Measurements from ENCODE around the gene NOD1.
"Not testable (repeated sequence)": the region's sequence is repeated elsewhere in the genome, so short reads cannot be mapped to it uniquely, and the experiment has no call there.

The NOD1 gene

DNA sequence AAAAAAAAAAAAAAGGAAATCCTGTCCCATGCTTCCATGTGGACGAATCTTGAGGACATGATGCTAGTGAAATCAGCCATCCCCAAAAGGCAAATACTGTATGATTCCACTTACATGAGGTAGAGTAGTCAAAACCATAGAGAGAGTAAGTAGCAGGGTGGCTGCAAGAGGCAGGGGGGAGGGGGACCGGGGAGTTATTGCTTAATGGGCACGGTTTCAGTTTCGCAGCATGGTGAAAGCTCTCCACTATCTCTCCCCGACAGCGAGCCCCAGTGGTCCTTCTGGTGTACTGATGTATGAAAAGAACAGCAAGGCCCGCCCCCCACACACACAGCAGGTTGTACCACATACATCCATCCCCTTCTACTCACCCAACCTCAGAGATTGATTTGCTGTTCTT, 32.8 kb downstream of the NOD1 start:
- no peak for DNase-seq

DNA sequence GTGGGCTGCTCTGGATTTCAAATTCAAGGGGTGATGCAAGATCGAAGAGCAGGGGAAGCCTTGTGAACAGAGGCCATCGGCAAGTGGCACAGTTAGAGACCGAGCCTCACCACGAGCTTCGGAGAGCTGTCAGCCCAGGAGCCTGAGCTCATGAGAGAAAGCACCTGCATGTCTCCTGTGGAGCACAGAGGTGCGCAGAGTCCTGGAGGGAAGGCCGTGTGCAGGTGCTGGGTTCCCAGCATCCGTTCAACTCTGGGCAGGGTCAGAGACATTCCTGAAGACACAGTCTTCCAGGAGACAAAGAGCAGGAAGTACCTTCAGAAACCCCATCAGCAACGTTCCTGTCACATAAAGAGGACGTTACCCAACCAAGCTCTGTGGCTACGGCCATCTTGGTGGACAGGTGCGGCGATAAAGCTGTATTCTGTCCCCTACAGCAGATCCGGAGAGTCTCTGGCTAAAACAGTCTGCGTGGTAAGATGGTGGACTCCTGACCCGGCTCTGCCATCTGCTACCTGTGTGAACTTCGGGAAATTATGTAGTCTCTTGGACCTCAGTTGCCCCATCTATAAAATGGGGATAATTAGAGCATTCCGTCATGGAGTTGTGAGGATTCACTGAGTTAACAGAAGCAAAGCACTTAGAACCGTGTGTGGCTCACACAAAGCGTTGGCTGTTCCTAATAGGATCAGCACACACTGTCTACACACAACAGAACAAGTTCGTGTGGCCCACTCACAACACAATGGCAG, 40.6 kb downstream of the NOD1 start:
- DNase-seq = no peak

DNA sequence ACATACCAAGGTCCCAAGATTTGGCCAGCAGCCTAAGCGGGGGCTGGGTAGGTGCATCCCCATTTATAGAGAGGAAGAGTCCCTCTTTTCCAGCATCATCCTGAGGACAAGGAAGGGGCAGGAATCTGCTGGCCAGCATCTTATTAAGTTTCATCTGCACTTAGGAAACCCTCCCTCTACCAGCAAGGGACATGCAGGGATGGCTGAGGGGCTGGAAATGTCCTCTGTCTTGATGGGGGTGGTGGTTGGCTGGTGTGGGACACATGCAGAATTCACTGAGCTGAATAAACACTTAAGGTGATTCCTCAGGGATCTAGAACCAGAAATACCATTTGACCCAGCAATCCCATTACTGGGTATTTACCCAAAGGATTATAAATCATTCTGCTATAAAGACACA, 42.1 kb downstream of the NOD1 start:
- DNase-seq = no peak

DNA sequence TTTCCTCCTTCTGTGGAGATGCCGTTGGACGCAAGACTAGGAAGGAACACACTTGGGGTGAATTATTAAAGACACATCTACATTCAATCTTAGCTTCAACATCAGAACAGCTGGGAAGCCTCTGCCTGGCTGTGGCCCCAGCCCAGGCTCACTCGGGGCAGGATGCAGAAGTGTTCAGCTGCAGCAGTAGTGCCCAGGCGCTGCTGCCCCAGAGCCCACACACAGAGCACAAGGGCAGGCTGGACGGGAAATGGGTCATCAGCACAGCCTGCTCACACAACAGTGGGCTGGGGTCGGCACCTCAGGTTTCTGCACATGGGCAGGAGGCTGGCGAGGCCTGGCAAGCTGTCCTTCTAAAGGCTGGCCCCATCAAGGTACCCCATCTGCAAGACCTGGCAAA, 42.5 kb downstream of the NOD1 start:
- DNase-seq = no peak

DNA sequence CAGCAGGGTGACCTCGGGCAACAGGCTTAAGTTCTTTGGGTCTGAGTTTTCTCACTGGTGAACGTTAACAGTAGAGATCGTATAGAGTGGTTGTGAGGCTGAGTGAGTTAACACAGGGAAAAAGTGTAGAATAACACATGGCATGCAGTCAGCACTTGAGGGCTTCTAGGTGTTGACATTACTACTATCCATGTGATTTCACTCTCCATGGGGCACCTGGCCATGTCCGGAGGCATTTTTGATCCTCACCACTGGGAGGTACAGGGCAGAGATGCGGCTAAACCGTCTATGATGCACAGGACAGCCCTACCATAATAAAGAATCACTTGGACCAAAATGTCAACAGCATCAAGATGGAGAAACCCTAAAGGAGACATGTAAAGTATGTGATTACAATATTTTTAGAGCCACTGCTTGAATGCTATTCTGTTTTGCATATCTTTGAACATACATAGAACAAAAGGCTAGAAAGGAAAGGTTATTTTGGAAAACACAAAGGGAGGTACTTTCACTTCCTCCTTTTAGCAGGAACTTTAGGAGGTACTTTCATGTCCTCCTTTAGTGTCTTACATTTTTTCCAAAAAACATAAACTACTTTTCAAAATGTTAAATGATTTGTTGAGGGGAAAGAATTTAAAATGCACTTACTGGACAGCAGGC, 44.3 kb downstream of the NOD1 start:
- DNase-seq = no peak

DNA sequence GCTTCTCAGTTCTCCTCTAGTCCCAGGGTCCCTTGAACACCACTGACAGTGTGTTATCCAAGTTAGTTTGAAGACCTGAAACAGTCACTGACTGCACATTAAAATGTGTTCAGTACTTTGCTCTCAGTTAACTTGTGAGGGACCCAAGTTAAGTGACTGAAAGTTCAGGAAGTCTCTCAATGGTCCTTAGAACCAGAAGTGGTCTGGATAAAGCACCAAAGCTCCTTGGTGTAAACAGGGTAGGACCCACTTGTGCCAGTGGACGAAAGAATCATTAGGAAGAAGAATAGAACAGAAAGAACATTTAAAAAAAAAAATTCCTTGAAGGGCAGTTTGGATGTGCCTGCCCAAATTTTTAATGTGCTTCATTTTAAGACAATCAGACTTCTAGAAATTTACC, 45.1 kb downstream of the NOD1 start:
- no peak for DNase-seq

DNA sequence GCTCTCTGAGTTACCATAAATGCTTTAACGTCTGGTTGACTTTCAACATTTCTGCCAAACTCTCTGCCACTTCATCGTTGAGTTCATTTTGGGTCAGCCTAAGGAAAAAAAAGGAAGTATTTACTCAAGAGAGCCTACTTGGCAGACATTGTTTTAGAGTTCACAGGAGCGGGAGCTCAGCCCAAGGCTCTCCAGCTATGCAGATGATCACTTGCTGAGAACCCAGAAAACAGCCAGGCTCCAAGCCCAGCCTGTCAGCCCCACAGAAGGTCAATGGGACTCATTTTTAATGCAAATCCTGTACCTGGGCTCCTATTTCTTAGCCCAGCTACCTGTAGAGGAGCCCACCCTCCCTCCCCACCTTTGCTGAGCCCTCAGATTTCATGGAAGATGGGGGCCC, 45.5 kb downstream of the NOD1 start:
- DNase-seq = no peak

DNA sequence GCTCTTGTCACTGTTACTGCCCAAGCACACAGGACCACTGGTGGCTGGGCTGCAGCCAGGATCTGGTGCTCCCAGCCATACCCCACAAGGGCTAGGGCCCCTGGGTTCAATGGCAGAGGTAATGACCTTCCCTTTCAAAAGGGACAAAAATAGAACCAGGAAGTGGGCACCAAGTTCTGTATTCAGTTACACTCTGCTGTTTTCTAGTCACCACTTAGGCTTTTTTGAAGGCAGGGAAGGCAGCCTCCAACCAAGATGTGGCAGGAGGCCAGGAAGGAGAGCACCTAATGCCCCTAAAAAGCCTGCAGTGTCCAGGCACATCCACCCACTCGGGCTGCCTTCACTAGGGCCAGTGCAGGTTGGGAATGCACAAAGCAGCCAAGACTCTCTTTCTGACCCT, 47.8 kb downstream of the NOD1 start:
- DNase-seq = no peak

DNA sequence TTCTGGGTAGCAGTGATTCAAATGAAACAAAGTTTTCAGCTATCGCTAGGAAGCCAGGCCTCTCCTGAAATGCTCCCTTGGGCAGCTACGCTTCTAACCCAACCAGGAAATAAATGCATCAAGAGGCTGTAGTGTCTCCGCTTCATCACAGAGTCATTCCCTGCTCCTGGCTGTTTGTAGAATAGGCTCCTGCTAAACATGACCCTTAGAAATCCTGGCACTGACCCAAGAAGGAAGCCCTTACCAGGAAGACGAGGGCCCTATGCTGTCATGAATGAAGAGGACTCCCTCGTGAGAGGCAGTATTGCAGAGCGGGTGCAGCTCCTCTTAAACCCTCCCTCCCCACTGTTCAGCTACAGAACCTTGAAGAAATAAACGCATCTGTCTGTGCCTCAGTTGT, 48.3 kb downstream of the NOD1 start:
- DNase-seq = no peak

DNA sequence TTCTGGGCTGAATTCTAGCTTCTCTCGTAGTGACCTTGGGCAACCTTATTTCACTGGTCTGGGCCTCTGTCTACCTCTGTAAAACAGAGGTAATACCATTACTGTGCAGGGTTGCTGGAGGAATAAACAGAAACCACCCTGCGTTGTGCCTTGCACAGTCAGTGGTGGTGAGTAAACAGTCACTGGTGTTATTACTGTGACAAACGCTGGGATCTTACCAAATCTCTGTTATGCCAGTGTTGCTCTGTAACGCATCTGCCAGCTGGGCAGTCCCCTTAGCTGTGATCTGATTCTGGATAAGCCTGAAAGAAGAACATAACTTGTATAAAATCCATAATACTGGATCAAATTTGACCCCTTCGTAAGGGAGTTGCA, 49.4 kb downstream of the NOD1 start:
- DNase-seq = no peak

DNA sequence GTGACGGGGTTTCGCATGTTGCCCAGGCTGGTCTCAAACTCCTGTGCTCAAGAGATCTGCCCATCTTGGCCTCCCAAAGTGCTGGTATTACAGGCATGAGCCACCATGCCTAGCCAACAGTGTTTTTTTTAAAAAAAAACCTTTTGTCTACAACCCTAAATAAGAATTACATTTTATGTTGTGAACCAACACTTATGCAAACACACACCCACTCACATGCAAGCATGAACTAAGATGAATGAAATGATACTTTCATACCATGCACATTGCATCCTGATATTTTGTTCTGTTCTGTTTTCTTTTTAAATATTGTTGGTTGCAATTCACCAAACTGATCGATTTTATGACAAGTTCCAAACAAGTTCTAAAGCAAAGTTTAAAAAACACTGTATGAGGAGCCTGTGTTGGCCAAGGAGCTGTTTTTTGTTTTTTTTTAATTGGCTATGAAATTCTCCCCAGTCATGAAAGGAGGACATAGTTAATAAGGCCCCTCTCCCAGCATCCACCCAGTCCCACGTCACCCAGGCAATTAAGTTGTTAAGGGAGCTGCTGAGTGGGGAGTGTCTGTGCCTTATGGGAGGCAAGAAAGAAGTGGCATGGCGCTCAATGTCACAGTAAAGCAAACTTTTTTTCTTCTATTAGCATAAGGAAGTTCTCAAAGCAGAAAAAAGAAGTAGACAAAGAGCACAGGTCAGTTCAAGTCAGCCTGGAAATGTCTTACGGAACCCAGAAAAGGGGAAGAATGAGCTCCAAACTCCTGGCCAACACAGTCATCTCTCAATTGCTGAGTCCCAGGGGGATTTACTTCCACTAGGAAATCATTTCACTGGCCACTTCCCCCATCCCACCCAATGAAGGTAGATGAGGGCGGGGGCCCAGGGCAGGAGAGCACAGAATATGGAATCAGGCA, 50.1 kb downstream of the NOD1 start:
- no peak for DNase-seq

DNA sequence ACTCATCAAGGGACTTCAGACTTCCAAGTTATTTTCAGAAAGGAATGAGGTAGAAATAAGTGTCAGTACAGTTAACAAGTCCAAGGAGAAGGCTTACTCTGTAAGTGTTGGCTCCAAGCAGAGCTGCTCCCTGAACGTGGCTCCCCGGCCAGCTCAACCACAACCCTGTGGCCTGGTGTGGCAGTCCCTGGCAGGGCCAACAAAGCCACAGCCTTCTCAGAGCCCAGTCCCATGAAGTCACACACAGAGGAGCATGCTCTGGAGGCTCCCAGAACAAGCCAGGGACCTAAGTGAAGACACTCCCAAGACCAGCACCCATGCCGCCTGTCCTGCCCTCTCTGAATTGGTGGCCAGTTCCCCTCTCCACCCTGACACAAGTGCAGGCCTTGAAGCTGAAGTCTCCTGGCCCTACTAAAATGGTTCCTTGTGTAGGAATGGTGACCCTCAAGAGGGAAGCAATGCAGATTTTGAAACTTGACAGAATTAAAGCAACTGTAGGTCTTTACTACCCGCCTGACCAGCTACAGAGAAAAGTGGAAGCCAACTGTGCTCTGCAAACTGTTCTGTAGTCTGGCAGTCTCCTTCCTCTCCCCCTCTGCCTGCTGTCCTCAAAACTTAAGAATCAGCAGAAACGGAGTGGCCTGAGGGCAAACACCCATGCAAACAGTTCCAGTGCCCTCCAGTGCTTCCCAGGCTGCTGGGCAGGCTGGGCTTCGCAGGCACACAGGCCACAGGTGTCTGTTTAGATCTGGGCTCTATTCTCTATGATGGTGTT, 51.1 kb downstream of the NOD1 start:
- DNase-seq = no peak

DNA sequence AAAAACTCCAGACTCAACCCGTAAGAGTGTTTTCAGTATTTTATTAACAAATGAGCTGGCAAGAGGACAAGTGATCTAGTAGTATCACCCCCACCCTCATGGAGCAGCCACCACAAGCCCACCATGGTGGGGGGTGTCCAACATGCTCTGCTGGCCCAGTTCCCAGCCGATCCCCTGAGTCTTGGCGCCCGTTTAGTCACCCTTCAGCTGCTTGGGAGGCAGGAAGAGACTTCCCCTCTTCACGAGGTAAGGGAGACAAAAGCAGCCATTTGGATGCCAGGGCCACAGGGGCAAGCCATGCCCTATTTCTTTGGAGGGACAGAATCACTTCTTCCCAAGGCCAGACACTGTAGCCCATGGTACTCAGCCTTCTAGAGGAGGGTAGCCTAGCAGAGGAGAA, 54.1 kb downstream of the NOD1 start:
- no peak for DNase-seq

DNA sequence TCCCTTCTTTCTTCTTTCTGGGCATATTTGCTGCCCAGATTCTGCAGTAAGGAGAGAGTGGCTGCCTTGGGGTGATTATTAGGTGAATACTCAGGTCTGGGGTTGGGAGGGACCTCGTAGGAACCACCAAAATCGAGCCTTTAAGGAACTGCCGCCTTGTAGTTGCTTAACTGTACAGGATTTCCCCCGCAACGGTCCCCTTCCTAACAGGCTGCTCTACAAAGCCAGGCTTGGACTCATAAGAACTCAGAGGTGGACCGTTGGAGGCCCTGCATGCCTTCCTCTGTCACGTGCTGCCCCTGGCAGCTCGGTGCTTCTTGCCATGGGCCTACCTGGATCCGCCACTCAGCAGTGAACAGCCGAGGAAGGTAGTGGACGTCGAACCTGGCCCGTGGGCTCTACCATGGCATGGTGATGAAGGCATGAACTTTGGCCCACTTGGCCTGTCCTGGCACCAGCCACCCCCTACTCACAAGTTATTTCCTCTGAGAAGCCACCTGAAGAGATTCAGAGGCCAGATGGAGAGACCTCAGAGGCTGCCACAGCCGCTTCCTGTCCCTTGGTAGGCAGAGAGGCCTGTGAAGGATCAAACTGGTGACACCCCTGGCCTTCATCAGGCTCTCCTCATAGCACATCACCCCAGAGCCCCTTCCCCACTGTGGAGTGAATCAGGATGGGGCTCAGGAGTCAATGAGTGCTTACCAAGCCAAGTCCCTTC, 54.6 kb downstream of the NOD1 start:
- DNase-seq = no peak

DNA sequence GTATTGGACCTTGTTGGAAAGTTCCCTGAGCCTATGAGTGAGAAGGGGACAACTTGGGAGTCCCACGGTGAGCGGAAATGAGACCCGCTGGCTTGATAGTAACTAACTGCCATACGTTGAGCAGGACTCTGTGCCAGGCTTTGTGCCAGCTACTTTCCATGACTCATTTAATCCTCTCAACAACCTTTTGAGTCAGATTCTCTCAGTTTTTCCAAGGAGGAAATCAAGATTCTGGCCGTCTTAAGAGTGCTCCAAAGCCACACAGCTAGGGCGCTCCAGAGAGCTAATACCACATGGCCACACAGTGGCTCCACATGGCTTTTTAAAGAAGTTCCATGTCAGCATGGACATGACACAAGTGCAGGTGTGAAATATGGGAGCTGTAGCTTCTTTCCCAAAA, 55.7 kb downstream of the NOD1 start:
- DNase-seq = no peak

DNA sequence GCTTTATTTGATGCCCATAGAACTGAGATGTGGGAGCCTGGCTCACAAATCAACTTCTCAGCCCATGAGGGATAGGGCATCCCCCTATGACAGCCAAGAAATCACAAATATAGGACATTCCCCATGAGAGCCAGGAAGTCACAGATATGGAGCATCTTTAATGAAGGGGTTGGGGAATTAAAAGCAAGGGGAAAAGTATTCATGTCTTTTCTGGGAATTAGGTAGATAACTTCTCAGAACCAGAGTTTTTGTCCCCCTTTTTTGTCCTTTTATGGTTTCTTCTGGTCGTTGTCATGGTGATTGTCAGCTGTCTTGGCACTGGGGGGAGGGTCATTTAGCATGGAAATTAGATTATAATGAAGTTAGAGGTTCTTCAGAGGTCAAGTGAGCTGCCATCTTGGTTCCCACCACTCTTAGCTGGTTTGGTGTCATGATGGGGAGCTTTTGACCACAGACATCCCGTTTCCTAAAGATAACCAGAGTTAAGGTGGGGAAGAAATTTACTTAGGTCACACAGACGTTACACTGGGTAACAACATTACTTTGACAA, 56.9 kb downstream of the NOD1 start:
- DNase-seq = no peak

DNA sequence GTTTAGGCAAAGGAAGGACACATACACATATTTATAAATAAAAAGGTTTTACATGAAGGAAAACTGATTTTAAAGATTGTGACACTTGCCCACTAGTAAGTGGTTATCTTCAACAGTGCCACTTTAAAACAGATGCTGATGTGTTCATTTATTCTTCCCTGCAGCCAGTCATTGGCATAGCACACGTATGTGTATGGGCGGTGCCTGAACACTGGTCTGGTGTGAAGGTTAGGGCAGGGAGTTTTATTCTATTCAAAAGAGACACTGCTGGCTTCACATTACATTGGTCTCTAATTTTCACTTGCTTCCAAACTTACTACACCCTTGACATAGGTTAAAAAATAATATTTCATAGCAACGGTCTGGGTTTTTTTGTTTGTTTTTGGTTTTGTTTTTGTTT, 57.9 kb downstream of the NOD1 start:
- no peak for DNase-seq

DNA sequence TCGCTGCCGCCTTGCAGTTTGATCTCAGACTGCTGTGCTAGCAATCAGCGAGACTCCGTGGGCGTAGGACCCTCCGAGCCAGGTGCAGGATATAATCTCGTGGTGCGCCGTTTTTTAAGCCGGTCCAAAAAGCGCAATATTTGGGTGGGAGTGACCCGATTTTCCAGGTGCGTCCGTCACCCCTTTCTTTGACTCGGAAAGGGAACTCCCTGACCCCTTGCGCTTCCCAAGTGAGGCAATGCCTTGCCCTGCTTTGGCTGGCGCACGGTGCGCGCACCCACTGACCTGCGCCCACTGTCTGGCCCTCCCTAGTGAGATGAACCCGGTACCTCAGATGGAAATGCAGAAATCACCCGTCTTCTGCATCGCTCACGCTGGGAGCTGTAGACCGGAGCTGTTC, 58.5 kb downstream of the NOD1 start:
- not testable (repeated sequence) for DNase-seq

DNA sequence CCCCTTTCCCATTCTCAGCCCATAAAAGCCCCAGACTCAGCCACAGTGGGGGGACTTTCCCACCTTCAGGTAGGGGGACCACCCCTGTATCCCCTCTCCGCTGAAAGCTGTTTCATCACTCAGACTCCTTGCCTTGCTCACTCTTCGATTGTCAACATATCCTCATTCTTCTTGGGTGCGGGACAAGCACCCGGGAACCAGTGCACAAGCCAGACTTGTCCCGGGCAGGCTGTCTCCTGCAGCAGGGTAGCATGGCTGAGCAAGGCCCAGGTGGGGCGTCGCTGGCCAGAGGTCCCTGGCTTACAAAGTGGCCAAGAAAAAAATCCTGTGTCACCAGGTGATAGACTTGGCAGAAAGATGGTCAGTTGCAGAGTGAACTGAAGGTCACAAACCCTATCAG, 64.7 kb downstream of the NOD1 start:
- DNase-seq = no peak

DNA sequence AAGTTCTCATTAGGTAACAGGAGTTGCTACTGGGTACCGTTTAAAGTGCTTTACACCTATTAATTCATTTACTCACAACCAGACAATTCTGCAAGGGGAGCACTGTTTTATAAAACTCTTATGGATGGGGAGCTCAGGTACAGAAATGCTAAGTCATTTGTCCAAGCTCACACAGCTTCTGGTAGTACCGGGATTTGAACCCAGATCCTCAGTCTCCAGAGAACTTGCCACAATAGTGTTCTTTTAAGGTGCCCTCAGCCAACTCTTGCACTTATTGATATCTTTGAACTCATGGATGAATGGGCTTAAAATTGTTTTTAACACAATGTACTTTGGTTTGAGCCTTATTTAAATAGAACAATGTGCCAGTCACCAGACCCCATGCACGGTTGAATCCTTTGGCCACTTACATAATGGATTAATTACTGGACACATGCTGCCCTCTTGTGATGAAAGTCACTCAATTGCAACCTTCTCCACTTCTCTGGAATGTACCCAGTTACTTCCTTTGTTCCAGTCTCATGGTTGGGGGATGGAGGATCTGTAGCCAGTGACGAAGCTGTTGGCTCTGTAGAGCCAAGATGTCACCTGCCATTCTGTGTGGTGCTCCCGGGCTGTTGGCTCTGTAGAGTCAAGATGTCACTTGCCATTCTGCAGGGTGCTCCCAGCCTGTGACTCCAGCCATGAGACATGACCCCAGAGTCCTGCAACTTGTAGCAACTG, 65.6 kb downstream of the NOD1 start:
- DNase-seq = peak in 1 of 2 experiments; percentile 17

DNA sequence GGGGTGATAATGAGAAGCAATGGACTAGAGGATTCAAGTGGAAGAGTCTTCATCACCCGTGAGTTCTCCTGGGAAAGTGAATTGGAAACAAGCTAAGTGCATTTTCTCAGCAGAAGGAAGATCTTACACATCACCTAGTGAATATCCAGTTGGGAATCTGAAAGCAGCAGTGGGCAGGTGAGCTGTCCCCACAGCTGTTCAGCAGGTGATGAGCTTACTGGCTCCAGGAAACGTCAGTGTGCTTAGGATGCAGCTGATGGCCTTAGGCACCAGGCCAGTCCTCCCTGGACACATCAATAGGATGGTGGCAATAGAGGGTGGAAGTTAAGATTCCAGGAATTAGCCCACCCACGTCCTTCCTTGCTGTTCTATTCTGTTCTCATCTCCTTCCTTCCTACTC, 66.7 kb downstream of the NOD1 start:
- no peak for DNase-seq

Measured in NCI-H1930 (cell line).